D721Med (cell line): ENCODE results near the gene SCEL.

Experiments
- DNase-seq: peaks from one replicate; pipeline ENCODE4 v3.0.0; 2011; ENCODE audit warnings: low spot score; ENCODE audit not compliant: insufficient read length
- FAIRE-seq: peaks from 2 replicates; lab custom pipeline; 2011; peaks lifted over from hg19 to GRCh38; lab: Jason Lieb, UNC
- TF ChIP-seq, protein P1 (sequence below): IDR thresholded peaks from 2 replicates; pipeline ENCODE4 v1.5.1; 2012; ENCODE audit warnings: mild to moderate bottlenecking, control low read depth; ENCODE audit not compliant: insufficient read depth; ENCODE audit errors: missing control alignments

SCEL gene, protein sequence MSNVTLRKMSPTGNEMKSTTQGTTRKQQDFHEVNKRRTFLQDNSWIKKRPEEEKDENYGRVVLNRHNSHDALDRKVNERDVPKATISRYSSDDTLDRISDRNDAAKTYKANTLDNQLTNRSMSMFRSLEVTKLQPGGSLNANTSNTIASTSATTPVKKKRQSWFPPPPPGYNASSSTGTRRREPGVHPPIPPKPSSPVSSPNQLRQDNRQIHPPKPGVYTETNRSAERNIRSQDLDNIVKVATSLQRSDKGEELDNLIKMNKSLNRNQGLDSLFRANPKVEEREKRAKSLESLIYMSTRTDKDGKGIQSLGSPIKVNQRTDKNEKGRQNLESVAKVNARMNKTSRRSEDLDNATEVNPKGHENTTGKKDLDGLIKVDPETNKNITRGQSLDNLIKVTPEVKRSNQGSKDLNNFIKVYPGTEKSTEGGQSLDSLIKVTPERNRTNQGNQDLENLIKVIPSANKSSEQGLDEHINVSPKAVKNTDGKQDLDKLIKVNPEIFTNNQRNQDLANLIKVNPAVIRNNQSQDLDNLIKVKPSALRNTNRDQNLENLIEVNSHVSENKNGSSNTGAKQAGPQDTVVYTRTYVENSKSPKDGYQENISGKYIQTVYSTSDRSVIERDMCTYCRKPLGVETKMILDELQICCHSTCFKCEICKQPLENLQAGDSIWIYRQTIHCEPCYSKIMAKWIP

DNA sequence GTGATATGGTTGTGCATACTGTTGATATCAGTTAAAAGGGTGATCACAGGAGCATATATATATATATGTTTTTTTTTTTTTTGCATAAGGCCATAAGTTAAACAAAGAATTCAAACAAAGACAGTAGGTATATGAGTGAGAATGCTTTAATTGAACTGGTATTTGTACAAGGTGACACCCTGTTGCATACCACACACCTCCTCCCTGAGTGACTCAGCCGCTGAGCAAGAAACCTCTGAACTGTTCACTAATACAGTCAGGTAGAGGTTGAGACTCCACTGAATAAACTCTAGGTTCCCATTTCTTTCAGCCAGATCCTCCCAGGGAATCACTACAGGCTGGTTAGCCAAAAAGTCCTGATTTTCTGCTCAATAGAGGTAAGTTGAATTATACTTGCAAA lies at the start of gene SCEL:
Gene SCEL, plus strand, starts transcription at position 259 of the 400 bp plus-strand sequence. CDS start 20,170 bp downstream, outside the sequence.
- no peak for DNase-seq
- no peak for FAIRE-seq
- TF ChIP-seq, protein P1, sequence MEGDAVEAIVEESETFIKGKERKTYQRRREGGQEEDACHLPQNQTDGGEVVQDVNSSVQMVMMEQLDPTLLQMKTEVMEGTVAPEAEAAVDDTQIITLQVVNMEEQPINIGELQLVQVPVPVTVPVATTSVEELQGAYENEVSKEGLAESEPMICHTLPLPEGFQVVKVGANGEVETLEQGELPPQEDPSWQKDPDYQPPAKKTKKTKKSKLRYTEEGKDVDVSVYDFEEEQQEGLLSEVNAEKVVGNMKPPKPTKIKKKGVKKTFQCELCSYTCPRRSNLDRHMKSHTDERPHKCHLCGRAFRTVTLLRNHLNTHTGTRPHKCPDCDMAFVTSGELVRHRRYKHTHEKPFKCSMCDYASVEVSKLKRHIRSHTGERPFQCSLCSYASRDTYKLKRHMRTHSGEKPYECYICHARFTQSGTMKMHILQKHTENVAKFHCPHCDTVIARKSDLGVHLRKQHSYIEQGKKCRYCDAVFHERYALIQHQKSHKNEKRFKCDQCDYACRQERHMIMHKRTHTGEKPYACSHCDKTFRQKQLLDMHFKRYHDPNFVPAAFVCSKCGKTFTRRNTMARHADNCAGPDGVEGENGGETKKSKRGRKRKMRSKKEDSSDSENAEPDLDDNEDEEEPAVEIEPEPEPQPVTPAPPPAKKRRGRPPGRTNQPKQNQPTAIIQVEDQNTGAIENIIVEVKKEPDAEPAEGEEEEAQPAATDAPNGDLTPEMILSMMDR: no peak

DNA sequence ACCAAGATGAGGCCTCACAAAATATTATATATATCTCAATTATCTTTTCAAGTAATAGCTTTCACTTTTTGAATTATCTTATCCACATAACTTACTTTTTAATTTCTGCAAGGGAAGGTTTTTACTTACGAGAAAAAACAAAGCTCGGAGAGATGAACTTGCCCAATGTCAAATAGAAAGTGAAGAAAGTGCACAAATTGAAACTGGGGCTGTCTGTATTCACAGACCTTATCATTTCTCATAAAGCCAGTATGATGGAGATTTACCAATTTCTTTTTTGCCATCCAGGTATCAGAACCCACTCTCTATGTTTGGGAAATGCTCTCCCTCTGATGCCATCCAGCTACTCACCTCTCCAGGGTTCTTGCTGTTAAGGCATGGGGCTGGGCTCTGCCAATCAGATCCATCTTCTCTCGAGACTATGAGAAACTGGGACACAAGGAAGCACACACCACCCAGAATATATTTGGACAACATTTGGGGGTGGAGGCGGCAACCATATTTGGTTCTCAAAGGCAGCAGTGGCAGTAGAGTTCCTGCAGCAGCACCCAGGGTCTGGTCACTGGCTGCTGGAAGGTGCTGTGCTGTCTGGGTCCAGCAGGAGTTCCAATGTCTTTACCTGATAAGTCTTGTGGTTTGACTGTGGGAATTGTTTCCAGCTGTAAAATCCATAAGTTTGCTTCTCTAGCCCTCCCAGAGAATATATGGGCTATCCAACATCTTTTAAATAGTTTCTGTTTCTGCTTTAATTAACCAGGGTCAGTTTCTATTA lies 45.8 kb upstream of the SCEL start:
- no peak for FAIRE-seq
- DNase-seq: no peak
- TF ChIP-seq, protein P1: no peak

DNA sequence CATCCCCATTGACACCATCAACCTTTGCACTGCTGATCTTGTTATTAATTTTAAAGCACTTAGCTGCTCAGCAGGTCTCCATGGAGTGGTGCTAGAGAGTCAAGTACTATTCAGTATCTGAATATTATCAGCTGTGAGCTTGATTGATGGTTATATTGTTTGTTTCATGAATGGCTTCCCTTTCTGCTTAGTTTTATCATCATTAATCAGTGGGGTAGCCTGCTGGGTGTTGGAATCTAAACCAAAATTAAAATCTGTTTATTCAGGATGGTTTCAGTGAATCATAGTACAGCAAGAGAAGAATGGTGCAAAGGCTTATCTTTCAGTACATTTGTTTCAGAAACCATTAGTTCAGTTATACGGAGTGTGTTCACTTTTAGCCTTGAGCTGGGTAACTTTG lies 42.5 kb upstream of the SCEL start:
- TF ChIP-seq, protein P1: peak; percentile 76
- FAIRE-seq (peak; percentile 92), DNase-seq (peak; percentile 21)

DNA sequence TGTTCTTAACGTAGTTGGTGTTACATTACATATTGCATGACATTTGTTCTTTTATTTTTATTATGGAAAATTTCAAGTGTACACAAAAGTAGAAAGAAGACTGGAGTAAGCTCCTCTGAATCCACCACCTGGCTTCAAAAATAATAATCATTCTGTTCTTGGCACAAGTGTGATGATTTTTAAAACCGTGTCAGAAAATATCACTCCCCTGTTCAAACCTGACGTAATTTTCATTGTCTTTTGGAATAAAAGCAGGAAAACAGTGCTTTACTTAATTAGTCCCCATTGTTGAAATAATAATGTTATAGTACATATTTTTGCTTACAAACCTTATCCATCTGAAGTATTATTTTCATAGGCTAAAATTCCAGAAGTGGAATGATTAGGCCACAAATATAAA lies 41.3 kb upstream of the SCEL start:
- TF ChIP-seq, protein P1: no peak
- no peak for FAIRE-seq
- no peak for DNase-seq

DNA sequence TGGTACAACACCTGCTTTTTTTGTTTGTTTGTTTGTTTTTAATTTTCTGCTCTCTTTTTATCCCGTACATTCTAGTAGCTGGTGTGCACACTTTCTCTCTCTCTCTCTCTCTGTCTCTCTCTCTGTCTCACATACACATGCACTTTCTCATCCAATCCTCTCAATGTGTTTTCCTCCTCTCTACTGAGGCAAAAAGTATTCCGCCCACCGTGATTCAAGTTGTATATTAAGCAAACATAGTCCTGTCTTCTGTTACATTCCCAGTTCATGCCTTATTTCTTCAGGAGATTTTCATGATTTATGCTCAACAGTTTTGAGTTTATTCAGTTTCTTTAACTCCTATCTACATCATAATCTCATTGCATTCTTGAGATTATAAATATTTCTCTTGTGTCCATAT lies 38.2 kb upstream of the SCEL start:
- TF ChIP-seq, protein P1: no peak
- DNase-seq: no peak
- no peak for FAIRE-seq

DNA sequence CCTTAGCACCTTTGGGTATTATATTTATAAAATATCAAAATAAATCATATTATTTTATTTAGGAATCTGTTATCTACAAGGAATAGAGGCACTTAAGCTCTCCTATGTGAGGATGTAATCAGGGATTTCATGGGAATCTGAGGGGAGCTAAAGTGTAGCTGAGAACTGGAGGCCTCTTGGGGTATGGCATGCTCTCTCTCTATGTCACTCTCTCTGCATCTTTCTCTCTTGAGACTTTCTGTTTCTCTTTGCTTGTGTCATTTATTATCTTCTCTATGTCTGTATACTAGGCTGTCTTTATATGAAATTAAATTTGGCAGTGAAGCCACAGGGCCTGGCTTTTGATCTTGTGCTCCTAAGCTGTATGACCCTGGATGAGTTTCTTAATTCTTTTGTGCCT lies 37.7 kb upstream of the SCEL start:
- FAIRE-seq (no peak), DNase-seq (no peak)
- TF ChIP-seq, protein P1: no peak
